GM12891 (cell line): Measurements from ENCODE around the gene POLD1.
"Not testable (repeated sequence)": the region's sequence is repeated elsewhere in the genome, so short reads cannot be mapped to it uniquely, and the experiment has no call there.

Source experiments
- DNase-seq: peaks from one replicate; pipeline ENCODE4 v3.0.0; 2011; ENCODE audit warnings: low spot score; ENCODE audit not compliant: insufficient read length
- FAIRE-seq: peaks from 2 replicates; lab custom pipeline; 2011; peaks lifted over from hg19 to GRCh38; lab: Jason Lieb, UNC
- PAX5 ChIP-seq: IDR thresholded peaks from 2 replicates; pipeline ENCODE4 v1.6.1; 2011; ENCODE audit warnings: low read length, moderate library complexity, mild to moderate bottlenecking; ENCODE audit not compliant: insufficient read depth, severe bottlenecking
- POLR2A ChIP-seq: IDR thresholded peaks from 2 replicates; pipeline ENCODE4 v1.6.1; 2011; ENCODE audit warnings: low read depth, low read length, control low read depth
- POLR2AphosphoS5 ChIP-seq: IDR thresholded peaks from 2 replicates; pipeline ENCODE4 v1.6.1; 2011; ENCODE audit warnings: low read depth, low read length, control low read depth
- POU2F2 ChIP-seq: IDR thresholded peaks from 2 replicates; pipeline ENCODE4 v1.6.1; 2011; ENCODE audit warnings: low read depth, mild to moderate bottlenecking, control low read depth, low read length, moderate library complexity
- SPI1 ChIP-seq: IDR thresholded peaks from 2 replicates; pipeline ENCODE4 v1.6.1; 2011; ENCODE audit warnings: low read depth, low read length, control low read depth
- TAF1 ChIP-seq: IDR thresholded peaks from 2 replicates; pipeline ENCODE4 v1.6.1; 2011; ENCODE audit warnings: low read depth, low read length, control low read depth

POLD1 gene

GRCh38 chr19:50434525-50434924, 50.4 kb downstream of the POLD1 start:
- DNase-seq (no peak), FAIRE-seq (no peak)
- no peak for TF ChIP-seq POLR2A
- no peak for TF ChIP-seq PAX5
- no peak for TF ChIP-seq POLR2AphosphoS5
- TF ChIP-seq POU2F2: no peak
- no peak for TF ChIP-seq TAF1
- TF ChIP-seq SPI1: no peak

DNA sequence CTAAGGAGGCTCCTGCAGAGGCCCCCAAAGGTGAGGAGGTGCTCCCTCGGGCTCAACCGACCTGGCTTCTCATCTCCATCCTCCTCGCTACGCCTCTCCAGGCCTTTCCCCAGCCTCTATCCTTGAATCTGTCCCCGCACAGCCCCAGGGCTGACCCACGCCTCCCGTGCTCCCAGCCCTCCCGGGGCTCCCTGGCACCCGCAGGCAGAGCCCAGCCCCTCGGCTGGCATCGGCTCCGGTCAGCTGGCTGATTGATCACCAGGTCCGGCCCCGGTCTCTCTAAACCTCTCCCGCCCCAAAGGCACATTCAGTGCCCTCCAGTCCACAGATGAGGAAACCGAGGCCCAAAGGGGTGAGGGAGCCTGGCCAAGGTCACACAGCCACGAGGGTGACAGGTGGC, 51.1 kb downstream of the POLD1 start:
- no peak for DNase-seq
- no peak for FAIRE-seq
- no peak for TF ChIP-seq PAX5
- TF ChIP-seq TAF1: no peak
- TF ChIP-seq POLR2A: no peak
- TF ChIP-seq SPI1: no peak
- no peak for TF ChIP-seq POU2F2
- TF ChIP-seq POLR2AphosphoS5: no peak

DNA sequence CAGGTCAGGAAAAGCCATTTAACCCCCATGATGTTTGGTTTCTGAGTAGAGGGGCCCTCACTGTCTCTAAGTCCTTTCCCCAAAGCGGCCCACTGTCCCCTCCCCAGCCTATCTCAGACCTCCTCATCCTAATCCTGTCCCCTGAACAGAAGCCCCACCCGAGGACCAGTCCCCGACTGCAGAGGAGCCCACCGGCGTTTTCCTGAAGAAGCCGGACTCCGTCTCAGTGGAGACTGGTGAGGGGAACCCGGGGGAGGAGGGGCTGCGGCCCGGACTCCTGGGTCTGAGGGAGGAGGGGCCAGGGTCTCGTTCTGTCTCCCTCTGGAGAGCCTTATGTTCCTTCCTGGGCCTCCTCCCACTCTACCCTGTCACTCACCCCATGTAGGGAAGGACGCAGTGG, 51.5 kb downstream of the POLD1 start:
- FAIRE-seq: no peak
- TF ChIP-seq POLR2AphosphoS5: no peak
- no peak for TF ChIP-seq POLR2A
- TF ChIP-seq POU2F2: no peak
- no peak for DNase-seq

DNA sequence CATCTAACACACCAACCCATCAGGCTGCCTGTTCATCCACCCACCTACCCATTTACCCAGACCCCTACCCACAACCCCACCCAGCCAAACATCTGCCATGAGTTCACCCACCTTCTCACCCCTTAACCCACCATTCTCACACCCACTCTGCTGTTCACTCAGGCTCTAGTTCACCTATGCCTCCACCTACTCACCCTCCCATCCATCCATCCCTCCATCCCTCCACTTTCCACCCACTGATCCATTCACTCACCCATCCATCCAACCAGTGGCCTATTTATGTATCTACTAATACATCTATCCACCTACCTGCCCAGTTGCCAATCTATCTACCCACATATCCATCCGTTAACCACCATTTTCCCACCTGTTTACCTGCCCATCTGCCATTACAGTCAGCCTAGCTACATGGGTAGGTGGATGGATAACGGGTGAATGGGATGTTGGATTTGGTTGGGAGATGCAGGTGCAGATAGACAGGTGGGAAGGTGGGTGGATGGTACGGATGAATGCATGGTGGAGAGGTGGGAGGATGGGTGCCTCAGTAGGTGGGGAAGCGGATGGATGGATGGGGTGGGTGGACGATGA, 53.8 kb downstream of the POLD1 start:
- FAIRE-seq (no peak), DNase-seq (no peak)
- TF ChIP-seq POU2F2: no peak
- TF ChIP-seq POLR2A: no peak

- not testable (repeated sequence) for FAIRE-seq, DNase-seq
These were observed 55.0 kb downstream of the POLD1 start for GRCh38 chr19:50439130-50439529.

GRCh38 chr19:50444059-50444458, 59.9 kb downstream of the POLD1 start:
- FAIRE-seq (no peak), DNase-seq (no peak)
- TF ChIP-seq SPI1 (no peak), TAF1 (no peak), POU2F2 (no peak), POLR2A (no peak), POLR2AphosphoS5 (no peak)

DNA sequence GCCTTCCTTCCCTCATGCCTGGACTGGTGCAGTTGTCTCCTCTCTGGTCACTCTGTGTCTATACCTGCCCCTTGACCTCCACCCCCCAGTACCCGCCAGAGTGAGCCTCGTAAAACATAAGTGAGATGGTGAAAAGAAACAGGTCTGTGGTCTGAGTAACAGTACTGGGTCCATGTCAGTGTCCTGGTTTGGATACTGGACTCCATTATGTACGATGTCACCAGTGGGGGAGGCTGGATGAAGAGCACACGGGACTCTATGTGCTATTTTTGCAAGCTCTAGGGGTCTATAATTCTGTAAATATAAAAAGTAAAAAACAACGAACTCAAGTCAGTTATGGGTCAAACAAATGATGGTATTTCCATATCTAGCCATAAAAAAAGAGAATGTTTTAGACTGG, 62.9 kb downstream of the POLD1 start:
- FAIRE-seq: no peak
- TF ChIP-seq POU2F2 (no peak), TAF1 (no peak), POLR2AphosphoS5 (no peak), PAX5 (no peak), SPI1 (no peak), POLR2A (no peak)
- DNase-seq: no peak

DNA sequence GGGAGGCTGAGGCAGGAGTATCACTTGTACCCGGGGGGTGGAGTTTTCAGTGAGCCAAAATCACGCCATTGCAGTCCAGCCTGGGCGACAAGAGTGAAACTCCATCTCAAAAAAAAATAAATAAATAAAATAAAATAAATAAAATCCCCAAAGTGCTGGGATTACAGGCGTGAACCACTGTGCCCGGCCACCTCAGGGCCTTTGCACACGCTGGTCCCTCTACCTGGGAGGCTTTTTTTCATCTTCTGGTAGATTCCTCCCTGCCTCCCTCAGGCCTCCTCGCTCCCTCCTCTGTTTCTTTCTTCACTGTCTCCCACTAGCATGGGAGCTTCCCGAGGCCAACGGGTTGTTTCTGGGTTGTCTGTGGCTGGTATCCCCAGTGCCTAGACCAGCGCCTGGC, 63.6 kb downstream of the POLD1 start:
- TF ChIP-seq POU2F2 (no peak), POLR2AphosphoS5 (no peak), POLR2A (no peak), SPI1 (no peak), PAX5 (no peak), TAF1 (no peak)
- FAIRE-seq (no peak), DNase-seq (no peak)

DNA sequence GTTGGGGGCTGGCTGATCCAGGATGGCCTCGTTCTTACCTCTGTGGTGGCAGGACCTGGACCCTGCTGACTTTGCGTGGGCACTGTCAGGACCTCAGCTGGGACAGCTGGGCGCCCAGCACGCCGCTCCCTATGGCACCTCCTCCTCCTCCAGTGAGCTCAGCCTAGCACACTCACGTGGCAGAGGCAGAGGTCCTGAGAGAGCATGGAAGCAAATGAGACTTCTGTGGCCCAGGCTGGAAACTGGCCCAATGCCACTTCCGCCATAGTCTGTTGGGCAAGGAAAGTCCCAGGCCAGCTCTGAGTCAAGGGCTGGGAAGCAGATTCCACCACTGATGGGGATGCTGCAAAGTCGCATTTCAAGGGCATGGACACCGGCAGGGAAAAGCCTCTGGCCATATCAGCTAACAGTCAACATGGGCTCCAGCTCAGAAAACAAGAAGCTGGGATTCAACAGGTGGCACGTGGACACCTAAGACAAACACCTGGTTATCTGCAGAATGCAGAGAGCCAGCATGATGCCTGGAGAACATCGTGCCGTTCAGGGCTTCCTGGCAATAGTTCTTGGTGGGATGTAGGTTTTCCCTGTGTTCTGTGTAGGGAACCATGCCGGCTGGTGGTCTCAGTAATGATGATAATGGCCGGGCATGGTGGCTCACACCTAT, 65.2 kb downstream of the POLD1 start:
- no peak for TF ChIP-seq POLR2A
- TF ChIP-seq TAF1: no peak
- DNase-seq (no peak), FAIRE-seq (no peak)

GRCh38 chr19:50450369-50451222, 66.4 kb downstream of the POLD1 start:
- no peak for TF ChIP-seq TAF1
- no peak for TF ChIP-seq POU2F2
- FAIRE-seq (no peak), DNase-seq (no peak)

- TF ChIP-seq POU2F2: no peak
- TF ChIP-seq PAX5: no peak
- TF ChIP-seq POLR2A: no peak
- no peak for TF ChIP-seq TAF1
- TF ChIP-seq POLR2AphosphoS5: no peak
- TF ChIP-seq SPI1: no peak
- DNase-seq (no peak), FAIRE-seq (no peak)
These were observed 67.0 kb downstream of the POLD1 start for GRCh38 chr19:50451223-50451534.
